Upper lobe of left lung (tissue), 4 donors: ENCODE measurements around the gene CPEB1.
"Not testable (repeated sequence)": the region's sequence is repeated elsewhere in the genome, so short reads cannot be mapped to it uniquely, and the experiment has no call there.

Experiments used
- POLR2A ChIP-seq, 4 donors: fragments of 450-650 bp; IDR thresholded peaks; one replicate each; pipeline ENCODE4 v1.5.1; 2016 to 2017; ENCODE audit warnings: antibody characterized with exemption in 4 of 4, mild to moderate bottlenecking in 2 of 4
- TF ChIP-seq, protein P1 (sequence below), 6 experiments: fragments of 450-650 bp in 4 of 6; fragments of 200-600 bp in 2 of 6; sonication (generic) in 2 of 6; IDR thresholded peaks; one replicate each; pipeline ENCODE4 v1.5.1; 2016 to 2019; ENCODE audit warnings: antibody characterized with exemption in 6 of 6

GRCh38 chr15:82505842-82506241 lies 141.3 kb downstream of the CPEB1 start:
- not testable (repeated sequence) for TF ChIP-seq POLR2A (IDR thresholded peaks at IDR 0.05)
- TF ChIP-seq, protein P1, sequence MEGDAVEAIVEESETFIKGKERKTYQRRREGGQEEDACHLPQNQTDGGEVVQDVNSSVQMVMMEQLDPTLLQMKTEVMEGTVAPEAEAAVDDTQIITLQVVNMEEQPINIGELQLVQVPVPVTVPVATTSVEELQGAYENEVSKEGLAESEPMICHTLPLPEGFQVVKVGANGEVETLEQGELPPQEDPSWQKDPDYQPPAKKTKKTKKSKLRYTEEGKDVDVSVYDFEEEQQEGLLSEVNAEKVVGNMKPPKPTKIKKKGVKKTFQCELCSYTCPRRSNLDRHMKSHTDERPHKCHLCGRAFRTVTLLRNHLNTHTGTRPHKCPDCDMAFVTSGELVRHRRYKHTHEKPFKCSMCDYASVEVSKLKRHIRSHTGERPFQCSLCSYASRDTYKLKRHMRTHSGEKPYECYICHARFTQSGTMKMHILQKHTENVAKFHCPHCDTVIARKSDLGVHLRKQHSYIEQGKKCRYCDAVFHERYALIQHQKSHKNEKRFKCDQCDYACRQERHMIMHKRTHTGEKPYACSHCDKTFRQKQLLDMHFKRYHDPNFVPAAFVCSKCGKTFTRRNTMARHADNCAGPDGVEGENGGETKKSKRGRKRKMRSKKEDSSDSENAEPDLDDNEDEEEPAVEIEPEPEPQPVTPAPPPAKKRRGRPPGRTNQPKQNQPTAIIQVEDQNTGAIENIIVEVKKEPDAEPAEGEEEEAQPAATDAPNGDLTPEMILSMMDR (IDR thresholded peaks at IDR 0.05), result not testable (repeated sequence)
